Erythroblast (primary cell): ENCODE measurements around the gene SLC24A1.

Experiments
- GATA1 ChIP-seq: IDR thresholded peaks from 2 replicates; pipeline ENCODE4 v1.6.1; 2011; ENCODE audit warnings: low read depth, mild to moderate bottlenecking, control low read depth, low read length, moderate library complexity
- POLR2A ChIP-seq: IDR thresholded peaks from 2 replicates; pipeline ENCODE4 v1.6.1; 2011; ENCODE audit warnings: mild to moderate bottlenecking, low read length

GRCh38 chr15:65646486-65646885 lies 24.7 kb downstream of the SLC24A1 start:
- TF ChIP-seq POLR2A = no peak
- TF ChIP-seq GATA1 = no peak
